RCC 7860 (cell line): Measurements from ENCODE around the gene PARN.
A peak's percentile ranks its signal among the peaks of the same experiment; 100 is the strongest.

Experiments used
- DNase-seq: peaks from one replicate; pipeline ENCODE4 v3.0.0-alpha.2; 2015; ENCODE audit warnings: low spot score
- FAIRE-seq: peaks from 2 replicates; lab custom pipeline; 2012; peaks lifted over from hg19 to GRCh38; lab: Jason Lieb, UNC

Gene PARN

GRCh38 chr16:14476183-14476582, 153.9 kb downstream of the PARN start:
- DNase-seq (no peak), FAIRE-seq (no peak)

- peak; percentile 76 for FAIRE-seq
- peak; percentile 27 for DNase-seq
These were observed 154.5 kb downstream of the PARN start for GRCh38 chr16:14475370-14476139.

GRCh38 chr16:14473488-14473887, 156.6 kb downstream of the PARN start:
- no peak for FAIRE-seq
- DNase-seq, result no peak

- no peak for FAIRE-seq
These were observed 157.7 kb downstream of the PARN start for GRCh38 chr16:14472357-14472756.

GRCh38 chr16:14470788-14471187, 159.3 kb downstream of the PARN start:
- FAIRE-seq (no peak), DNase-seq (no peak)

More at GRCh38 chr16:14472357-14472756, 157.7 kb downstream of the PARN start:
- no peak for DNase-seq

GRCh38 chr16:14465799-14466198, 164.3 kb downstream of the PARN start:
- DNase-seq, result no peak
- FAIRE-seq, result no peak

GRCh38 chr16:14464796-14465195, 165.3 kb downstream of the PARN start:
- DNase-seq (no peak), FAIRE-seq (no peak)

- no peak for FAIRE-seq
These were observed 165.9 kb downstream of the PARN start for GRCh38 chr16:14464192-14464591.

GRCh38 chr16:14462811-14463210, 167.2 kb downstream of the PARN start:
- DNase-seq, result peak; percentile 54
- no peak for FAIRE-seq

More at GRCh38 chr16:14464192-14464591, 165.9 kb downstream of the PARN start:
- DNase-seq, result no peak

GRCh38 chr16:14460726-14461125, 169.3 kb downstream of the PARN start:
- FAIRE-seq (no peak), DNase-seq (no peak)

GRCh38 chr16:14458576-14458975, 171.5 kb downstream of the PARN start:
- FAIRE-seq (no peak), DNase-seq (no peak)

- no peak for DNase-seq
- FAIRE-seq, result no peak
These were observed 173.1 kb downstream of the PARN start for GRCh38 chr16:14456793-14457481.

GRCh38 chr16:14455573-14455972, 174.5 kb downstream of the PARN start:
- peak; percentile 27 for DNase-seq

GRCh38 chr16:14454391-14454790, 175.7 kb downstream of the PARN start:
- DNase-seq (peak; percentile 33), FAIRE-seq (no peak)

More at GRCh38 chr16:14455573-14455972, 174.5 kb downstream of the PARN start:
- no peak for FAIRE-seq

GRCh38 chr16:14452066-14452465, 178.0 kb downstream of the PARN start:
- DNase-seq, result no peak
- no peak for FAIRE-seq

- DNase-seq (no peak), FAIRE-seq (no peak)
These were observed 179.2 kb downstream of the PARN start for GRCh38 chr16:14450846-14451245.

- DNase-seq, result no peak
- no peak for FAIRE-seq
These were observed 180.1 kb downstream of the PARN start for GRCh38 chr16:14449790-14450480.

- FAIRE-seq (no peak), DNase-seq (no peak)
These were observed 180.7 kb downstream of the PARN start for GRCh38 chr16:14449334-14449733.

- DNase-seq (no peak), FAIRE-seq (no peak)
These were observed 181.2 kb downstream of the PARN start for GRCh38 chr16:14448879-14449278.

- no peak for DNase-seq
- no peak for FAIRE-seq
These were observed 182.3 kb downstream of the PARN start for GRCh38 chr16:14447783-14448182.

- DNase-seq (no peak), FAIRE-seq (no peak)
These were observed 183.3 kb downstream of the PARN start for GRCh38 chr16:14446796-14447195.
